Mammary epithelial cell (primary cell): ENCODE results near the gene CYFIP1.

Experiments used
- EZH2 ChIP-seq: IDR thresholded peaks from 2 replicates; pipeline ENCODE4 v1.6.1; 2012; ENCODE audit warnings: low read length, inconsistent platforms, borderline replicate concordance
- TF ChIP-seq, protein P1 (sequence below), 2 donors: IDR thresholded peaks in 1 of 2; conservative IDR thresholded peaks in 1 of 2; 2 replicates each; pipeline ENCODE4 v1.5.1; 2011 to 2012; ENCODE audit warnings: inconsistent platforms in 2 of 2, low read length in 2 of 2, mild to moderate bottlenecking in 2 of 2, control low read depth in 1 of 2, low read depth in 1 of 2; ENCODE audit not compliant: insufficient read depth in 1 of 2; ENCODE audit errors: extremely low read depth in 1 of 2

DNA sequence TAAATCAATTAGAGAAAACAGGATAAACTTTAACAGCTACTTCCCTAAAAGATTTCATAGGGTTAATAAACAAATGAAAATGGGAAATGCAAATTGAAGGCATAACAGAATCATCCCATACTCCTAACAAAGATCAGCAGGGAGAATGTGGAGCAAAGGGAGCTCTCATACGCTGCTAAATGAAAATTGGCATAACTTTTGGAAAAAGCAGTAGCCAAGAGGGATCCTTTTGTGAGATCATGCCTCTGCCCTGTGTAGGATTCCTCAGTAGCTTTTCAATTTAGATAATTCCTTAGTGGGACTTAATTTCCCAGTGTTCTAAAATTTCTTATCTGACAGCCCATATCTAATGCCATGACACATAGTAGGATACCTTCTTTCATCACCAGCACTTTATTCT, 123.5 kb downstream of the CYFIP1 start:
- TF ChIP-seq, protein P1, sequence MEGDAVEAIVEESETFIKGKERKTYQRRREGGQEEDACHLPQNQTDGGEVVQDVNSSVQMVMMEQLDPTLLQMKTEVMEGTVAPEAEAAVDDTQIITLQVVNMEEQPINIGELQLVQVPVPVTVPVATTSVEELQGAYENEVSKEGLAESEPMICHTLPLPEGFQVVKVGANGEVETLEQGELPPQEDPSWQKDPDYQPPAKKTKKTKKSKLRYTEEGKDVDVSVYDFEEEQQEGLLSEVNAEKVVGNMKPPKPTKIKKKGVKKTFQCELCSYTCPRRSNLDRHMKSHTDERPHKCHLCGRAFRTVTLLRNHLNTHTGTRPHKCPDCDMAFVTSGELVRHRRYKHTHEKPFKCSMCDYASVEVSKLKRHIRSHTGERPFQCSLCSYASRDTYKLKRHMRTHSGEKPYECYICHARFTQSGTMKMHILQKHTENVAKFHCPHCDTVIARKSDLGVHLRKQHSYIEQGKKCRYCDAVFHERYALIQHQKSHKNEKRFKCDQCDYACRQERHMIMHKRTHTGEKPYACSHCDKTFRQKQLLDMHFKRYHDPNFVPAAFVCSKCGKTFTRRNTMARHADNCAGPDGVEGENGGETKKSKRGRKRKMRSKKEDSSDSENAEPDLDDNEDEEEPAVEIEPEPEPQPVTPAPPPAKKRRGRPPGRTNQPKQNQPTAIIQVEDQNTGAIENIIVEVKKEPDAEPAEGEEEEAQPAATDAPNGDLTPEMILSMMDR (conservative IDR thresholded peaks at IDR 0.05 in 1 of 2, IDR thresholded peaks at IDR 0.05 in 1 of 2; ENCODE audit: extremely low read depth in 1 of 2, insufficient read depth in 1 of 2, low read depth in 1 of 2, low read length in 2 of 2): no peak
- TF ChIP-seq EZH2: no peak
